ENCODE data around the gene MYO16. TPM values are rescaled to one million over a fixed set of nuclear protein-coding genes. Genes with fewer than 3 reads are reported as not detected.

MYO16 gene
- total RNA-seq, 4 donors from 2014 or later, result 0.54 to 3.8 (median 1.5) TPM

- no peaks in the 10 kb centered on the region for H3K27me3 ChIP-seq
- no peak for TF ChIP-seq POLR2AphosphoS5 (IDR thresholded peaks at IDR 0.05)
- no peak for TF ChIP-seq POLR2A (IDR thresholded peaks at IDR 0.05)
- no peak for TF ChIP-seq EP300 (IDR thresholded peaks at IDR 0.05)
- no peak for TF ChIP-seq CTCF (IDR thresholded peaks at IDR 0.05)
- no peak overlapping the region for H3K27ac ChIP-seq
- H3K36me3 ChIP-seq, result no peaks in the 10 kb centered on the region
- H3K4me1 ChIP-seq, result no peaks in the 10 kb centered on the region
- H3K9me3 ChIP-seq, result no peaks in the 10 kb centered on the region
- no peak overlapping the region for H3K4me3 ChIP-seq
- WGBS, 2 donors (ENCODE audit: low coverage in 1 of 2), result 79 to 90% methylated on average over 2 to 7 of the region's 7 CpGs
- ATAC-seq, result no peak
Observed at GRCh38 chr13:109033090-109033489, 403.7 kb downstream of the MYO16 start.

GRCh38 chr13:109036078-109036780 lies 406.8 kb downstream of the MYO16 start:
- WGBS, 2 donors (ENCODE audit: low coverage in 1 of 2), result 69 to 78% methylated on average over 6 to 7 of the region's 7 CpGs
- TF ChIP-seq POLR2AphosphoS5 (IDR thresholded peaks at IDR 0.05), result no peak
- TF ChIP-seq POLR2A (IDR thresholded peaks at IDR 0.05), result no peak
- TF ChIP-seq CTCF (IDR thresholded peaks at IDR 0.05), result no peak
- TF ChIP-seq EP300 (IDR thresholded peaks at IDR 0.05), result no peak
- no peaks in the 10 kb centered on the region for H3K36me3 ChIP-seq
- H3K4me3 ChIP-seq, result no peak overlapping the region
- no peaks in the 10 kb centered on the region for H3K9me3 ChIP-seq
- H3K4me1 ChIP-seq, result no peaks in the 10 kb centered on the region
- no peak for ATAC-seq
- no peak overlapping the region for H3K27ac ChIP-seq
- no peaks in the 10 kb centered on the region for H3K27me3 ChIP-seq

GRCh38 chr13:109043636-109044035 lies 414.2 kb downstream of the MYO16 start:
- WGBS, 2 donors (ENCODE audit: low coverage in 1 of 2), result 56 to 80% methylated on average over 1 to 3 of the region's 3 CpGs
- TF ChIP-seq CTCF (IDR thresholded peaks at IDR 0.05) (no peak), POLR2AphosphoS5 (IDR thresholded peaks at IDR 0.05) (no peak), POLR2A (IDR thresholded peaks at IDR 0.05) (no peak), EP300 (IDR thresholded peaks at IDR 0.05) (no peak)
- no peak for ATAC-seq

GRCh38 chr13:109055850-109056249 lies 426.4 kb downstream of the MYO16 start:
- ATAC-seq, result no peak
- Histone ChIP-seq H3K4me3 (no peak overlapping the region), H3K27me3 (no peaks in the 10 kb centered on the region), H3K27ac (no peak overlapping the region), H3K4me1 (no peaks in the 10 kb centered on the region), H3K9me3 (no peaks in the 10 kb centered on the region), H3K36me3 (no peaks in the 10 kb centered on the region)
- no peak for TF ChIP-seq POLR2AphosphoS5 (IDR thresholded peaks at IDR 0.05)
- no peak for TF ChIP-seq POLR2A (IDR thresholded peaks at IDR 0.05)
- TF ChIP-seq EP300 (IDR thresholded peaks at IDR 0.05), result no peak
- TF ChIP-seq CTCF (IDR thresholded peaks at IDR 0.05), result no peak

More at GRCh38 chr13:109043636-109044035, 414.2 kb downstream of the MYO16 start:
- no peak overlapping the region for H3K4me3 ChIP-seq
- no peak overlapping the region for H3K27ac ChIP-seq
- no peaks in the 10 kb centered on the region for H3K27me3 ChIP-seq
- no peaks in the 10 kb centered on the region for H3K9me3 ChIP-seq
- H3K36me3 ChIP-seq, result no peaks in the 10 kb centered on the region
- H3K4me1 ChIP-seq, result no peaks in the 10 kb centered on the region

GRCh38 chr13:109058087-109058486 lies 428.7 kb downstream of the MYO16 start:
- no peak for ATAC-seq
- 71 to 76% methylated on average over 4 of the region's 5 CpGs for WGBS, 2 donors (ENCODE audit: low coverage in 1 of 2)

More at GRCh38 chr13:109058087-109058486, 428.7 kb downstream of the MYO16 start:
- Histone ChIP-seq H3K4me1 (no peaks in the 10 kb centered on the region), H3K36me3 (no peaks in the 10 kb centered on the region), H3K4me3 (no peak overlapping the region), H3K27ac (no peak overlapping the region), H3K9me3 (no peaks in the 10 kb centered on the region), H3K27me3 (no peaks in the 10 kb centered on the region)
- TF ChIP-seq EP300 (IDR thresholded peaks at IDR 0.05) (no peak), POLR2AphosphoS5 (IDR thresholded peaks at IDR 0.05) (no peak), CTCF (IDR thresholded peaks at IDR 0.05) (no peak), POLR2A (IDR thresholded peaks at IDR 0.05) (no peak)

Data from gastroesophageal sphincter (tissue), 4 donors.